AG04450 (cell line): ENCODE data around the gene CDH4. TPM values are rescaled to one million over a fixed set of nuclear protein-coding genes. Genes with fewer than 3 reads are reported as not detected.

ENCODE experiments used
- CTCF ChIA-PET: fragments of 300-600, 350-600 bp; formaldehyde crosslinking; extraction: SDS; loops from one replicate; lab custom pipeline; 2022; ENCODE audit warnings: antibody characterized with exemption, inconsistent platforms; lab: Charles Lee
- POLR2A ChIA-PET: fragments of 350-600 bp; formaldehyde crosslinking; extraction: SDS; loops from one replicate; lab custom pipeline; 2021; ENCODE audit warnings: antibody characterized with exemption, inconsistent platforms; lab: Yijun Ruan, JAX
- DNase-seq: peaks from one replicate; pipeline ENCODE4 v3.0.0-alpha.2; 2011; ENCODE audit warnings: low read depth, low spot score
- H3K27ac ChIP-seq: one replicate; pipeline ENCODE4 v1.5.1; 2012; ENCODE audit warnings: low read depth, low read length, control low read depth
- H3K27me3 ChIP-seq: one replicate; pipeline ENCODE4 v1.6.0; 2012; ENCODE audit warnings: low read length; ENCODE audit not compliant: control insufficient read depth, insufficient read depth
- H3K4me3 ChIP-seq: 2 replicates; pipeline ENCODE4 v1.5.1; 2011; ENCODE audit warnings: mild to moderate bottlenecking, low read depth, low read length, control low read depth
- H3K9me3 ChIP-seq: 2 replicates; pipeline ENCODE4 v1.5.1; 2012; ENCODE audit warnings: low read length; ENCODE audit not compliant: control insufficient read depth, insufficient read depth
- polyA plus RNA-seq: library from polyadenylated mRNA; depleted of rRNA; stranded (reverse); fragments of >200 nt; gene quantifications from 2 replicates; pipeline ENCODE4 v1.2.3, GENCODE V29; 2011
- TF ChIP-seq, protein P1 (sequence below): IDR thresholded peaks from 2 replicates; pipeline ENCODE4 v1.5.1; 2011; ENCODE audit warnings: low read depth, low read length, control low read depth, inconsistent platforms

CDH4 gene
- polyA plus RNA-seq, 1 experiment = 1.6 TPM

DNA sequence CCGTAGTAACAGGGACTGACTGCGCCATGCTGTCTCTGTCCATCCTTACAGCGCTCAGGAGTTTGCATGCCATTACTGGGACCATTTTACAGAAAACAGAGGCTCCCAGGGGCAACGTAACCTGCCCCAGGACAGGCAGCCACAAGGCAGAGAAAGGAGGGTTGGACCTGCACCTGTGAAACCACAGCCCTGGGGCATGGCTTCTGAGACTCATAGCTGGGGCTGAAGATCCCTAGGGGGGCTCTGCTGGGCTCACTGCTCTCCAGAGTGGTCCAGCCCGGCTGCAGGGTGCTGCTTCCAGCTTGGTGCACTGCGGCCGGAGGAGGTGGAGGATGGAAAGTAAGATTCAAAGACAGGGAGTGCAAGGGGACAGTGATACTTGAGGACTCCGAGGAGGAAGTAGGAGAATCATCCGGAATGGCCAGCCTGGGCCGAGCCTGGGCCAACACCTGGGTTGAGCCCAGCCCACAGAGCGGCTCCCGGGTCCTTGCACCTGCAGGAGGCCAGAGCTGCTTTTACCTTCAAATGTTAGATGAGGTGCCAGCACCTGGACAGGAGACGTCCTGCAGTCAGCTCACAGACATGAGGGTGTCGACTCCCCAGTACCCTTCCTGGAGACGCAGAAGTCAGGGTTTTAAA, 183.2 kb downstream of the CDH4 start:
- no peak for DNase-seq
- ChIA-PET CTCF (no interaction called here), POLR2A (no interaction called here)
- no peaks in the 10 kb centered on the region; the same call in 1 of the 2 replicates for H3K9me3 ChIP-seq
- no peaks in the 10 kb centered on the region for H3K27me3 ChIP-seq
- no peak overlapping the region for H3K4me3 ChIP-seq
- TF ChIP-seq, protein P1, sequence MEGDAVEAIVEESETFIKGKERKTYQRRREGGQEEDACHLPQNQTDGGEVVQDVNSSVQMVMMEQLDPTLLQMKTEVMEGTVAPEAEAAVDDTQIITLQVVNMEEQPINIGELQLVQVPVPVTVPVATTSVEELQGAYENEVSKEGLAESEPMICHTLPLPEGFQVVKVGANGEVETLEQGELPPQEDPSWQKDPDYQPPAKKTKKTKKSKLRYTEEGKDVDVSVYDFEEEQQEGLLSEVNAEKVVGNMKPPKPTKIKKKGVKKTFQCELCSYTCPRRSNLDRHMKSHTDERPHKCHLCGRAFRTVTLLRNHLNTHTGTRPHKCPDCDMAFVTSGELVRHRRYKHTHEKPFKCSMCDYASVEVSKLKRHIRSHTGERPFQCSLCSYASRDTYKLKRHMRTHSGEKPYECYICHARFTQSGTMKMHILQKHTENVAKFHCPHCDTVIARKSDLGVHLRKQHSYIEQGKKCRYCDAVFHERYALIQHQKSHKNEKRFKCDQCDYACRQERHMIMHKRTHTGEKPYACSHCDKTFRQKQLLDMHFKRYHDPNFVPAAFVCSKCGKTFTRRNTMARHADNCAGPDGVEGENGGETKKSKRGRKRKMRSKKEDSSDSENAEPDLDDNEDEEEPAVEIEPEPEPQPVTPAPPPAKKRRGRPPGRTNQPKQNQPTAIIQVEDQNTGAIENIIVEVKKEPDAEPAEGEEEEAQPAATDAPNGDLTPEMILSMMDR = no peak
- H3K27ac ChIP-seq = no peak overlapping the region

GRCh38 chr20:61435823-61436220, 183.8 kb downstream of the CDH4 start:
- Histone ChIP-seq H3K4me3 (no peak overlapping the region), H3K9me3 (no peaks in the 10 kb centered on the region; the same call in 1 of the 2 replicates), H3K27ac (no peak overlapping the region), H3K27me3 (no peaks in the 10 kb centered on the region)
- CTCF ChIA-PET = no interaction called here
- no peak for DNase-seq
- POLR2A ChIA-PET = no interaction called here
- TF ChIP-seq, protein P1 = no peak

DNA sequence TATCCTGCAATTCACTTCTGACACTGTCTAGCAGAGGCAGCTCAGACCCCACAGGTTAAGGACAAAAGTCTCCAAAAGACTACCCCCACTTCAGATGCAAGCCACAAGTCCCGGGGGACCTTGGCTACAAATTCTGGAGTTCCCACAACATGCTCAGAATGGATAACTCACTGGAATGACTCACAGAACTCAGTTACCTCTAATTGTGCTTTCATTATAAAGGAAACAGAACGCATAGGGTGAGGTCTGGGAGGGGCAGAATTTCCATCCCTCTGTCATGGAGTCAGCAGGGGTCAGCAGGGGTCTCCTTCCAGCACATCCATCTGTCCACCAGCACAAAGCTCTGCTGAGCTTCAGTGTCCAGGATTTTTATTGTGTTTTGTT, 184.2 kb downstream of the CDH4 start:
- H3K4me3 ChIP-seq = no peak overlapping the region
- no peaks in the 10 kb centered on the region for H3K27me3 ChIP-seq
- ChIA-PET POLR2A (no interaction called here), CTCF (no interaction called here)
- no peak for DNase-seq
- no peaks in the 10 kb centered on the region; the same call in 1 of the 2 replicates for H3K9me3 ChIP-seq
- TF ChIP-seq, protein P1 = no peak
- H3K27ac ChIP-seq = peak overlapping the region; percentile 77

DNA sequence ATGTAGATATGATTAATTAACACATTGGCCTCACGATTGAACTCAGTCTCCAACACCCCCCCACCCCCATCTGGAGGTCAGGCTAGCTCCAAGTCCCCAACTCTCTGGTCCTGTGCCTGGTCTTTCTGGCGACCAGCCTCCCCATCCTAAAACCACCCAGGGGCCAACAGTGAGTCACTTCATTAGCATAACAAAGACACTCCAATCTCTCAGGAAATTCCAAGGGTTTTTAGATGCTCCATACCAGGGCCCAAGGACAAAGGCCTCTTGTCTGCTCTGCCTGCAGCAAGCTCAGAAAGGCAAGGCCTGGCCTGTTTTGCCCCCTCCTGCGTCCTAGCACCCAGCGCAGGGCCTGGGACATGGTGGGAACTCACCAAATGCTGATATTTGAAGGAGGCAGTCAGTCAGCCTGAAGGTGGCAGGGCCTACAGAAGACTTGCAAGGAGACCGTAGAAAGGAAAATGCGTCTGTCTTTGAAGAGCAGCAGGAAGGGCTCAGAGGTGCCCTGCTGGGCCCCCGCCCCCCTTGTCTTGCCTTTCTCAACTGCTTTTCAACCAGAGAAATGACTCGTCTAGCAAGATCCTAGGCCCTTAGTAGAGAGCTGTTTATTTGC, 184.7 kb downstream of the CDH4 start:
- TF ChIP-seq, protein P1 = no peak
- CTCF ChIA-PET = no interaction called here
- POLR2A ChIA-PET = no interaction called here

More for the DNA sequence above, 184.7 kb downstream of the CDH4 start:
- H3K4me3 ChIP-seq = no peak overlapping the region; the same call in 1 of the 2 replicates
- H3K27me3 ChIP-seq = no peaks in the 10 kb centered on the region
- DNase-seq = no peak
- no peaks in the 10 kb centered on the region; the same call in 1 of the 2 replicates for H3K9me3 ChIP-seq
- peak overlapping the region; percentile 77 for H3K27ac ChIP-seq
